H9 (cell line): ENCODE results near the gene H2AZ1. TPM values are rescaled to one million over a fixed set of nuclear protein-coding genes. Genes with fewer than 3 reads are reported as not detected.

ENCODE experiments used
- DNase-seq: peaks from one replicate; pipeline ENCODE4 v3.0.0-alpha.2; 2017
- H2AFZ ChIP-seq: one replicate; pipeline ENCODE4 v1.6.1; 2013; ENCODE audit warnings: mild to moderate bottlenecking, low read length, control low read depth, moderate library complexity
- H2AK5ac ChIP-seq: 2 replicates; pipeline ENCODE4 v1.6.1; 2013; ENCODE audit warnings: low read length, control low read depth, mixed read lengths; ENCODE audit not compliant: insufficient read length
- H2BK120ac ChIP-seq: one replicate; pipeline ENCODE4 v1.6.1; 2013; ENCODE audit warnings: low read depth, mild to moderate bottlenecking, low read length, control low read depth, inconsistent platforms; ENCODE audit not compliant: poor library complexity, severe bottlenecking
- H2BK12ac ChIP-seq: 2 replicates; pipeline ENCODE4 v1.6.1; 2013; ENCODE audit warnings: low read length, control low read depth, mixed read lengths, low read depth; ENCODE audit not compliant: insufficient read length
- H2BK15ac ChIP-seq: 2 replicates; pipeline ENCODE4 v1.6.1; 2013; ENCODE audit warnings: low read depth, low read length, control low read depth
- H2BK20ac ChIP-seq: one replicate; pipeline ENCODE4 v1.6.1; 2013; ENCODE audit warnings: low read depth, mild to moderate bottlenecking, low read length, control low read depth, inconsistent platforms; ENCODE audit not compliant: poor library complexity, severe bottlenecking
- H2BK5ac ChIP-seq: 2 replicates; pipeline ENCODE4 v1.6.1; 2013; ENCODE audit warnings: low read length, control low read depth, mixed read lengths; ENCODE audit not compliant: insufficient read length
- H3K14ac ChIP-seq: 2 replicates; pipeline ENCODE4 v1.6.1; 2013; ENCODE audit warnings: low read length, control low read depth; ENCODE audit not compliant: insufficient read depth
- H3K18ac ChIP-seq: 2 replicates; pipeline ENCODE4 v1.6.1; 2013; ENCODE audit warnings: low read depth, mild to moderate bottlenecking, mixed read lengths, low read length, control low read depth; ENCODE audit not compliant: insufficient read length
- H3K23ac ChIP-seq: 2 replicates; pipeline ENCODE4 v1.6.1; 2013; ENCODE audit warnings: low read length, control low read depth, mixed read lengths, low read depth; ENCODE audit not compliant: insufficient read length
- H3K23me2 ChIP-seq: 2 replicates; pipeline ENCODE4 v1.6.1; 2013; ENCODE audit warnings: low read depth, mild to moderate bottlenecking, mixed read lengths, low read length, control low read depth; ENCODE audit not compliant: insufficient read length, poor library complexity, severe bottlenecking
- H3K27ac ChIP-seq: 2 replicates; pipeline ENCODE4 v1.5.1; 2013; ENCODE audit warnings: low read length, control low read depth, mixed read lengths, low read depth; ENCODE audit not compliant: insufficient read length
- H3K27me3 ChIP-seq: 2 replicates; pipeline ENCODE4 v1.6.1; 2013; ENCODE audit warnings: low read length, control low read depth, inconsistent platforms; ENCODE audit not compliant: insufficient read depth
- H3K4ac ChIP-seq: 2 replicates; pipeline ENCODE4 v1.6.1; 2013; ENCODE audit warnings: low read depth, mild to moderate bottlenecking, control low read depth, inconsistent platforms, low read length, moderate library complexity
- H3K4me1 ChIP-seq: 2 replicates; pipeline ENCODE4 v1.6.1; 2013; ENCODE audit warnings: low read length, control low read depth, inconsistent platforms; ENCODE audit not compliant: insufficient read depth
- H3K4me2 ChIP-seq: 2 replicates; pipeline ENCODE4 v1.6.1; 2013; ENCODE audit warnings: low read length, control low read depth, mixed read lengths; ENCODE audit not compliant: insufficient read length, insufficient read depth
- H3K56ac ChIP-seq: 2 replicates; pipeline ENCODE4 v1.6.1; 2013; ENCODE audit warnings: low read depth, mild to moderate bottlenecking, mixed read lengths, low read length, control low read depth; ENCODE audit not compliant: insufficient read length
- H3K79me1 ChIP-seq: 2 replicates; pipeline ENCODE4 v1.6.1; 2013; ENCODE audit warnings: low read depth, mild to moderate bottlenecking, moderate library complexity, low read length, control low read depth, inconsistent platforms; ENCODE audit not compliant: insufficient read depth, poor library complexity, severe bottlenecking
- H3K79me2 ChIP-seq: 2 replicates; pipeline ENCODE4 v1.6.1; 2013; ENCODE audit warnings: low read length, control low read depth, inconsistent platforms; ENCODE audit not compliant: insufficient read depth
- H3K9ac ChIP-seq: 2 replicates; pipeline ENCODE4 v1.6.1; 2013; ENCODE audit warnings: low read length, control low read depth, mixed read lengths; ENCODE audit not compliant: insufficient read length; ENCODE audit errors: extremely low read depth
- H3K9me3 ChIP-seq: one replicate; pipeline ENCODE4 v1.6.1; 2013; ENCODE audit warnings: low read depth, low read length, inconsistent platforms; ENCODE audit not compliant: control insufficient read depth
- H3T11ph ChIP-seq: one replicate; pipeline ENCODE4 v1.6.1; 2013; ENCODE audit warnings: mild to moderate bottlenecking, low read length, control low read depth, inconsistent platforms
- H4K20me1 ChIP-seq: one replicate; pipeline ENCODE4 v1.6.1; 2013; ENCODE audit not compliant: control insufficient read depth, insufficient read length, insufficient read depth
- H4K5ac ChIP-seq: 2 replicates; pipeline ENCODE4 v1.6.1; 2013; ENCODE audit warnings: low read depth, mild to moderate bottlenecking, mixed read lengths, low read length, control low read depth; ENCODE audit not compliant: insufficient read length
- H4K8ac ChIP-seq: replicated peaks from 2 replicates; pipeline ENCODE4 v1.6.1; 2013; ENCODE audit warnings: low read length, control low read depth, mixed read lengths, low read depth; ENCODE audit not compliant: insufficient read length
- H4K91ac ChIP-seq: 2 replicates; pipeline ENCODE4 v1.6.1; 2013; ENCODE audit warnings: low read depth, mild to moderate bottlenecking, moderate library complexity, mixed read lengths, low read length, control low read depth; ENCODE audit not compliant: insufficient read length
- H3K27ac Mint-ChIP-seq, 3 experiments: 2 replicates in 2 of 3; 3 replicates in 1 of 3; pipeline ENCODE4 v1.8.0; 2020 to 2021; ENCODE audit warnings: mixed read lengths in 3 of 3, mild to moderate bottlenecking in 1 of 3, moderate library complexity in 1 of 3
- H3K27me3 Mint-ChIP-seq: 2 replicates; pipeline ENCODE4 v1.8.0; 2021; ENCODE audit warnings: low read depth, mild to moderate bottlenecking, moderate library complexity, mixed read lengths
- H3K36me3 Mint-ChIP-seq, 3 experiments: 2 replicates in 2 of 3; 3 replicates in 1 of 3; pipeline ENCODE4 v1.8.0; 2020 to 2021; ENCODE audit warnings: low read depth in 3 of 3, mixed read lengths in 3 of 3; ENCODE audit not compliant: insufficient read depth in 1 of 3
- H3K4me1 Mint-ChIP-seq, 2 experiments: 2 replicates each; pipeline ENCODE4 v1.8.0; 2020; ENCODE audit warnings: mixed read lengths in 2 of 2
- H3K4me3 Mint-ChIP-seq, 2 experiments: 2 replicates in 1 of 2; 3 replicates in 1 of 2; pipeline ENCODE4 v1.8.0; 2020 to 2021; ENCODE audit warnings: mild to moderate bottlenecking in 2 of 2, mixed read lengths in 2 of 2, moderate library complexity in 1 of 2
- H3K9me3 Mint-ChIP-seq, 2 experiments: 2 replicates in 1 of 2; 3 replicates in 1 of 2; pipeline ENCODE4 v1.8.0; 2020; ENCODE audit warnings: mild to moderate bottlenecking in 2 of 2, mixed read lengths in 2 of 2, moderate library complexity in 1 of 2
- WGBS: extraction: QIAGEN DNeasy Blood & Tissue Kit; methylation state at CpG from one replicate; pipeline ENCODE4 v1.1.7; 2013; ENCODE audit warnings: missing lambda C conversion rate, low lambda C conversion rate, mixed read lengths; ENCODE audit not compliant: insufficient read length; ENCODE audit errors: extremely low coverage; 5-methylcytosine and 5-hydroxymethylcytosine counted together
- total RNA-seq: library from RNA; stranded (reverse); gene quantifications from 2 replicates; pipeline ENCODE4 v1.2.1, GENCODE V29; 2021
- TF ChIP-seq, protein P1 (sequence below): fragments of 200-600 bp; sonication (generic); conservative IDR thresholded peaks from 3 replicates; pipeline ENCODE4 v1.8.0; 2021; ENCODE audit warnings: antibody characterized with exemption, mild to moderate bottlenecking

H2AZ1 gene
- total RNA-seq, 1 experiment from 2014 or later = 811 TPM

DNA sequence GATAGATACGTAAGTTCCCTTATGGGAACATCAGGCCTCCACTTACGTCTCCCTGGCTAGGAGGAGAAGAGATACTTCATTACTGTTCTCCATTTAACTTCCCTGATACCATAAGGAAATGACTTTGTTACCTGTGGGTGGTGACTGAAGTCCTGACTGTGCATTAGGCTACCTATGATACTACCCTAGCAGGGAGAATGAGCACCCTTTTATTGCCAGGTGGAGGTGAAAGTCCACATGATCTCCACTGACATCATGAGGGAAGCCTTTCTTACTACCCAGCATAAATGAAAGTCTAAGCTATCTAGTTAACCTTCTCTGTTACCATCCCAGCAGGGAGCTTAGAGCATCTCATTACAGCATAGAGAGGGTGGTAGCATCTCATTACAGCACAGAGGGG, 31.4 kb downstream of the H2AZ1 start:
- Histone ChIP-seq H3K14ac (no peak overlapping the region), H4K20me1 (no peaks in the 10 kb centered on the region), H2BK15ac (no peak overlapping the region), H3K27ac (no peak overlapping the region), H3K4ac (no peak overlapping the region), H4K8ac (no peak overlapping the region), H3K79me1 (no peaks in the 10 kb centered on the region), H4K5ac (no peak overlapping the region), H3K23me2 (no peaks in the 10 kb centered on the region), H2BK12ac (no peak overlapping the region), H3K4me2 (no peak overlapping the region), H3K79me2 (no peaks in the 10 kb centered on the region; the same call in 1 of the 2 replicates), H2BK5ac (no peak overlapping the region), H3K23ac (no peak overlapping the region), H3K9me3 (no peaks in the 10 kb centered on the region), H4K91ac (no peak overlapping the region), H3K9ac (no peak overlapping the region), H2AK5ac (no peak overlapping the region), H3K4me1 (no peaks in the 10 kb centered on the region), H3K18ac (no peak overlapping the region), H3K56ac (no peak overlapping the region), H2AFZ (no peak overlapping the region), H3K27me3 (no peaks in the 10 kb centered on the region), H3T11ph (no peak overlapping the region), H2BK20ac (no peak overlapping the region), H2BK120ac (no peak overlapping the region)
- TF ChIP-seq, protein P1, sequence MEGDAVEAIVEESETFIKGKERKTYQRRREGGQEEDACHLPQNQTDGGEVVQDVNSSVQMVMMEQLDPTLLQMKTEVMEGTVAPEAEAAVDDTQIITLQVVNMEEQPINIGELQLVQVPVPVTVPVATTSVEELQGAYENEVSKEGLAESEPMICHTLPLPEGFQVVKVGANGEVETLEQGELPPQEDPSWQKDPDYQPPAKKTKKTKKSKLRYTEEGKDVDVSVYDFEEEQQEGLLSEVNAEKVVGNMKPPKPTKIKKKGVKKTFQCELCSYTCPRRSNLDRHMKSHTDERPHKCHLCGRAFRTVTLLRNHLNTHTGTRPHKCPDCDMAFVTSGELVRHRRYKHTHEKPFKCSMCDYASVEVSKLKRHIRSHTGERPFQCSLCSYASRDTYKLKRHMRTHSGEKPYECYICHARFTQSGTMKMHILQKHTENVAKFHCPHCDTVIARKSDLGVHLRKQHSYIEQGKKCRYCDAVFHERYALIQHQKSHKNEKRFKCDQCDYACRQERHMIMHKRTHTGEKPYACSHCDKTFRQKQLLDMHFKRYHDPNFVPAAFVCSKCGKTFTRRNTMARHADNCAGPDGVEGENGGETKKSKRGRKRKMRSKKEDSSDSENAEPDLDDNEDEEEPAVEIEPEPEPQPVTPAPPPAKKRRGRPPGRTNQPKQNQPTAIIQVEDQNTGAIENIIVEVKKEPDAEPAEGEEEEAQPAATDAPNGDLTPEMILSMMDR = no peak
- no CpG with 5 or more reads among the region's 2 CpGs for WGBS
- H3K4me1 Mint-ChIP-seq = no peaks in the 10 kb centered on the region
- DNase-seq = no peak
- H3K27me3 Mint-ChIP-seq = no peaks in the 10 kb centered on the region
- no peak overlapping the region for H3K4me3 Mint-ChIP-seq
- H3K27ac Mint-ChIP-seq = no peak overlapping the region
- no peaks in the 10 kb centered on the region for H3K9me3 Mint-ChIP-seq
- H3K36me3 Mint-ChIP-seq = peaks cover 16 to 32% (median 31%) of the 10 kb centered on the region in 3 experiments
